GM10266 (cell line): ENCODE measurements around the gene HPS4.

Experiments
- DNase-seq: peaks from one replicate; pipeline ENCODE4 v3.0.0; 2012; ENCODE audit errors: extremely low spot score
- CTCF ChIP-seq: IDR thresholded peaks from 2 replicates; pipeline ENCODE4 v1.5.1; 2012; ENCODE audit warnings: mild to moderate bottlenecking, low read depth; ENCODE audit not compliant: control insufficient read depth, insufficient read depth; ENCODE audit errors: missing control alignments

HPS4 gene

GRCh38 chr22:26464312-26464711 is 19.3 kb downstream of the HPS4 start:
- no peak for DNase-seq
- no peak for TF ChIP-seq CTCF

GRCh38 chr22:26463688-26464087 is 19.9 kb downstream of the HPS4 start:
- DNase-seq, result no peak
- TF ChIP-seq CTCF, result no peak

- no peak for TF ChIP-seq CTCF
- DNase-seq, result no peak
These were observed 20.4 kb downstream of the HPS4 start for GRCh38 chr22:26463101-26463661.

- DNase-seq, result no peak
- no peak for TF ChIP-seq CTCF
These were observed 20.9 kb downstream of the HPS4 start for GRCh38 chr22:26462641-26463040.

GRCh38 chr22:26462051-26462450 is 21.5 kb downstream of the HPS4 start:
- TF ChIP-seq CTCF, result no peak
- no peak for DNase-seq

- DNase-seq, result peak; percentile 51
- peak; percentile 64 for TF ChIP-seq CTCF
These were observed 22.3 kb downstream of the HPS4 start for GRCh38 chr22:26461188-26461810.

- no peak for TF ChIP-seq CTCF
- DNase-seq, result no peak
These were observed 23.4 kb downstream of the HPS4 start for GRCh38 chr22:26460202-26460601.
